Activated CD8-positive, alpha-beta memory T cell treated with anti-CD3 and anti-CD28 coated beads, Interleukin-2, amount 50 U/mL, for 24 hours (primary cell): ENCODE data around the gene MAP7.

ENCODE experiments used
- DNase-seq: peaks from one replicate; pipeline ENCODE4 v3.0.0-alpha.2; 2020; ENCODE audit errors: extremely low read depth

The MAP7 gene

GRCh38 chr6:136564180-136564579 lies 14.0 kb upstream of the MAP7 start:
- DNase-seq, result no peak

GRCh38 chr6:136563386-136564152 lies 13.3 kb upstream of the MAP7 start:
- DNase-seq, result no peak

GRCh38 chr6:136562211-136562610 lies 12.0 kb upstream of the MAP7 start:
- no peak for DNase-seq

DNA sequence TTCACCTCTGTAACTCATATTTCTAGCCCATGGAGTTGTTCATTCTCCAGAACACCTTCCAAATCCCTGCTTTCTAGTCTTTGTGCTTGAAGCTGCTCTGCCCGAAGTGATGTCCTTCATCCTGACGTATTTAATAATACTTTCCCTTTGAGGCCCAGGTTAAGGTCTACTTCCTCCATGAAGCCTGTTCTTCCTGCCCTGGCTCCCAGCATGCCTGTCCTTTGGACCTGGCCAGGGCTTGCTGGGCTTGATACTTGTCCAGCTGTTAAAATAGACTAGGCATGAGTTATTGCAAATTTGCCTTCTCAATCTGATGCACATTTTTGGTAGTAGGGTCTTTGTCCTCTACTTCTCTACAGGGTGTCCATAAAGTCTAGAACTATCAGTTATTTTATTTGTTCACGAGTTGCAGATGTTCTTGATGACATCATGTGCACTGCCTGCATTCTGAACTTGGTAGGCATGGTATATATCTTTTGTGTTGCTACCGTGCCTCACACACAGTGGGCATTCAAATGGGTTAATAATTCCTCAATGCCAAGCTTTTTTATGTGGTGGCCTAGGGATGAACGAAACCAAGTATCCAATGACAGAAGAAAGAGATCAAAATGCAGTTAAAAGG lies 3.1 kb upstream of the MAP7 start:
- no peak for DNase-seq

DNA sequence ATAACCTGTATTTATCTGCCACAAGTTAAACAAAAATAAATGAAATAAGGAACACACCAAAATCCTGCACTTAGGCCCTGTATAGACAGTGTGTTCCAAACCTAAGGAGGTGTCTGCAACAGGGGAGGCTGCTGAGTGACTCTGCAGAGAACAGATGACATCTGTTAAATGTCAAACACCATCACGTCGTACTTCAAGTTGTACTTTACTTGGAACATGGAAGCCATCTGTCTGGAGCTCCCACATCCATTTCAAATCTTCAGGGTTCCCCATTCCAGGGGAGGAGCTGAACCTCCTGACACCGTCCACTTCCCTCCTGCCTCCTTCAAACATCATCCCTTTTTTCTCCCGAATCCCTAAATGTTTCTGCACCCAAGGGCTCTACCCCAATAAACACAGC lies 1.8 kb upstream of the MAP7 start:
- DNase-seq, result no peak

DNA sequence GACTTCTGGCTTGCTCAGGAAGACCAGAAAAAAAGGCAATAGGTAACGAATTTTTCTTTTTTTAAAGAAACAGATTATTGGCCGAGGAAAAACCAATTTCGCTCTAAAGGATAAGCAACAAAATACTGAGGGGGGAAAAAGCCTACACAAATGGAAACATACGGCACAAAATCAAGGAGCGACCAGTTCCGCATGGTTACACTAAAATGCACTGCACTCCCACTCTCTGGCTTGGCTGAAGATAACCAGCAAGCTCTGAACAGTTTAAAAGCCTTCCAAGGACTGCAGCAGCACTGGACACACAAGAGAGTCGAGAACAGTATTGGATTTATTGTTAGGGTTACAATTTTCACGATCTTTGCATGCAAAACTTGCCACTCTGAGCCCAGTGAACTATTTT lies 881 bp upstream of the MAP7 start:
- DNase-seq, result no peak

- no peak for DNase-seq
These were observed 235 bp downstream of the MAP7 start for GRCh38 chr6:136550045-136550329.

DNA sequence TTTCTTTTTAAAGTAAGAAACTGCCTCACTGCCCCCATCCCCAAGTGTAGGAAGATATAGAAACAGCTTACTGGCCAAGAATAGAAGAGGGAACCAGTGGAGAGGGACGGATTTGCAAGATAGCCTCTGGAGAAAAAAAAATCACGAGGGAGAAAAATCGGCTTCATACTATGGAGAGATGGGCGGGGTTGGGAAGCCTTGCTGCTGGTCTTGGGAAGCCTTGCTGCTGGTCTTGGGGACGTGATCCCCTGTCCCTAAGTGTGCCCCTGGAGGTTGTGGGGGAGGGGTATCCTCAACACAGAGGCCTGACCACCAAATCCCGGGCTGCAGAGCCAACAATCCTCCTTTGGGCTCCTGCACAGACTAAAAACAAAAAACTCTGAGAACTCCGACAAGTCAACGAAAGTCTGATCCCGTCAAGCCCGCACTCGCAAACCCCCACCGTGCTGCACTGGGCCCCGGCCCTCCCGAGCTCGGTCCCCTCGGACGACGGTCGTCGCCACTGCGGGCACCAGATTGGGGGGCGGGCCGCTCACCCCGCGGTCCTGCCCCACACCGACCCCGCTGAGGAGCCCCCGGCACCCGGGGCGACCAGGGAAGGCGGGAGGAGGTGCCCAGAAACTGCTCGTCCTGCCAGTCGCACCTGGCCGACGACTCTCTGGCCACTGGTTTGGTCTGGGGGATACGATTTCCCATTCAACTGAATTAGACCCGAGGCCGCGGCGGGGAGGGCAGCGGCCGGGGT lies 750 bp downstream of the MAP7 start:
- DNase-seq, result no peak

- no peak for DNase-seq
These were observed 1.5 kb downstream of the MAP7 start for GRCh38 chr6:136548582-136549299.

DNA sequence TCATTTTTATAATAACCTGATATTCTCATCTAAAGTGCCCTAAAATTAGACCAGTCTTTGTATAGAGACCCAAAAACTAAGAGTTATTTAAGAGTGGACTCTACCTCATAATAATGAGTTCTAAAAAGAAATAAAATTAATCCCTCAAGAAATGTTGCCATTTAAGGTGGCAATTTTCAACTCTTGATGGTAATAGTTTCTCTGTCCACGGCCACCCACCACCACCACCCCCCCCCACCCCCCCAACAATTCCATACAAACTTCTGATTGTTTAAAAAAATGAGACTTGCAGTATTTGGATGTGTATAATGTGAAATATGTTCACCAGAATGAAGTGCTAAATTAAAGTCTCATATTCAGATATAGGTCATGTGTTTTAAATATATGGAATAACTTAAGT lies 2.4 kb downstream of the MAP7 start:
- DNase-seq, result no peak

- no peak for DNase-seq
These were observed 2.9 kb downstream of the MAP7 start for GRCh38 chr6:136547336-136547735.

GRCh38 chr6:136546331-136546730 lies 3.9 kb downstream of the MAP7 start:
- no peak for DNase-seq

DNA sequence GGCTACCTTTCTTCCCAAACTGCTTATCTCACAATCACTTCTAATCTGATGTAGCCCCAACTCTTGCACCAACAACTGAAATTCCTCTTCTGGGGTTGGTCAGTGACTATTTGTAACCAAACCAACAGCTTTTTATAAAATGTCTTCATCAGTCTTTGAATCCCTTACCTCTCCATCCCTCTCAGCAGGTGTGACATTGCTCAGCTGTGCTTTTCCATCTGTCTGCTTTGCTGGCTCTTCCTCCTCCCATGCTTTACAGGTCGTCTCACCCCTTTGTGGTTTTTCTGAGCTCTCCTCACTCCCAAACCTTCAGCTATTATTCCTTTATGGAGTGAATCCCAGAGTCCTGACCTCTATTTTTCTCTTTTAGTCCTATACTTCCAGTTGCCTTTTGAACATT lies 5.9 kb downstream of the MAP7 start:
- no peak for DNase-seq

DNA sequence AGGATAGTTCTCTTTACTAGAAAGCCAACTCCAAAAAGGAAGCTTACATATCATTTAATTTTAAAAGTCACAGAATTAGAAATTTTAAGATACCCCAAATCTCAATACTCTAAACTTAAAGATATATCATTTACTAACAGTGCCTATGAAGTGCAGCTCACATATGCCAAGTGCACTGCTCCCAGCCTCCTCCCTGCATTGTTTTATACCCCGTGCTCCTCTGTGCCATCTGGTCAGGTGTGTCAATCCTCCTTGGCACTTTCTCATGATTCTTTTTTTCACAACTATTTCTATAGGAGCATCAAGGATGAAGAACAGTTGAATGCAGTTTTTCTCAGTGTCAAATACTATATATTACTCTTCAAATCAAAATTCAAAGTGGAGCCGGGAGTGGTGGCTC lies 8.8 kb downstream of the MAP7 start:
- DNase-seq, result no peak

DNA sequence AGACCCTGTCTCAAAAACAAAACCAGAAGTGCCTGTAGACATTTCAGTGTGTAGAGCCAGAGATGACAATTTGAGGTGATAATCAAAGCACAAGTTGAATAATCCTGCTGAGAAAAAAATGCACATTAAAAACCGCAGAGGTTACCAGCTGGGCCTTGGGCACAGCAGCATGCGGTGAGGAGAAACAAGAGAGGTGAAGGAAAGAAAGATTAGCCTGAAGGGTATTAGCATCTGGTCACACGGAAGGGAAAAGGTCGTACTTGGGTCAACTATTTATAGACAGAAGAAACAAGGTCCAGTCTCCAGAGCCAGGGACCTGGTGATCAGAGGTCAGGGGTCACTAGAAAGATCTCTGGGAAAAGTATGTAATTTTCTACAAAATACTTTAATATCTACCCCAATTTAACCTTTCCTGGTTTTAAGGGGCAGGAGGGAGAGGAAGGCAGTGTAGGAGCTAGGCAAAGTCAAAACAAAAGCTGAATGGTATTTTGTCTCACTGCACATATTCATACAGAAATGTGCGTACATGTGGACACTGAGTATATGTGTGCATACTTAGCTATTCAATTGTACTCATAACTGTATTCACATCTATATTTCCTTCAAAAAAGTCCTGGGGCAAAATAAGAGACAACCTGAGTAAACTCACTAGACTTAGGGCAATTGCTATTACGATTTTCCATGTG lies 10.1 kb downstream of the MAP7 start:
- DNase-seq, result no peak

DNA sequence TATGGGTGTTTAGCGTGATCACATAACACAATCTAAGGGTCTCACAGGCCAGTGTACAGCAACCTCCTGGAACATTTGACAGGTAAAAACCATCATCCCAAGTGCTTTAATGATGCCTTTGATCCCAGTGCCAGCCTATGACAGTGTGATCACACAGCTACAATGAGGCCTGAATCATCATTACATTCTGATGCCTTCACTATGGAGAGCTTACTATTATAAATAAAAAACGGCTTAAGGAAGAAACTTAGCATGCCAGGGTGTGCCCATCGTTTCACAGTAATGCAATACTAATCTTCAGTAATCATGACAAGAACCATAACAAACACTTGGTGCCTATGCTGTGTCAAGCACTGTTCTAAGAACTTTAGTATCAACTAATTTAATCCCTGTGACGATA lies 11.4 kb downstream of the MAP7 start:
- DNase-seq, result no peak

GRCh38 chr6:136535880-136536650 lies 14.2 kb downstream of the MAP7 start:
- DNase-seq, result no peak

DNA sequence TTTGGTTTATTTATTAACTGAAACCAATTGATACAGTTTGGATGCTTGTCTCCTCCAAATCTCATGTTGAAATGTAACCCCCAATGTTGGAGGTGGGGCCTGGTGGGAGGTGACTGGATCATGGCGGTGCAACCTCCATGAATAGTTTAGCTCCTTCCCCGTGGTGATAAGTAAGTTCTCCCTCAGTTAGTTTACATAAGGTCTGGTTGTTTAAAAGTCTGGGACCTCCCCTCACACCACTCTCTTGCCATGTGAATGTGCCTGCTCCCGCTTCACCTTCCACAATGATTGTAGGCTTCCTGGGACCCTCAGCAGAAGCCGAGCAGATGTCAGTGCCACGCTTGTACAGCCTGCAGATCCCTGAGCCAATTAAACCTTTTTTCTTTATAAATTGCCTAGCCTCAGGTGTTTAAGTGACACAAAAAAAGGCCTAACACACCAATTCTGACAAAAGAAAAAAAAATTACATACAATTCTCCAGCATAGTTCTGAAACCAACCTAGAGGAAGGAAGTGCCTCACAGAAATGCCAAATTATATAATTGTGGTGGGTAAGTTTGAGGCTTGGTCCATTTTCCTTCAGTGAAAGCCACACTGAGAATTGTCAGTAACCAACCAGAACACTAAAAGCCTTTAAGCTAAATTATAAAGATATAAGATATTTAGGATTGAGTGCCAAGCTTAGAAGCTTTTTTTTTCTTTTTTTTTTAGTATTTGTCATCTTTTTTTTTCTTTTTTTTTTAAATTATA lies 15.0 kb downstream of the MAP7 start:
- no peak for DNase-seq

- no peak for DNase-seq
These were observed 16.0 kb downstream of the MAP7 start for GRCh38 chr6:136534268-136534667.

GRCh38 chr6:136533487-136533886 lies 16.7 kb downstream of the MAP7 start:
- no peak for DNase-seq

GRCh38 chr6:136532030-136532429 lies 18.2 kb downstream of the MAP7 start:
- DNase-seq, result no peak
